Activated naive CD8-positive, alpha-beta T cell (primary cell): Measurements from ENCODE around the gene FBXL15.
A peak's percentile ranks its signal among the peaks of the same experiment; 100 is the strongest.

ENCODE experiments used
- H3K27ac Mint-ChIP-seq: one replicate; pipeline ENCODE4 v1.8.0; 2021; ENCODE audit warnings: mixed read lengths
- H3K27me3 Mint-ChIP-seq: one replicate; pipeline ENCODE4 v1.8.0; 2021; ENCODE audit warnings: mixed read lengths
- H3K36me3 Mint-ChIP-seq: one replicate; pipeline ENCODE4 v1.8.0; 2021; ENCODE audit warnings: mixed read lengths
- H3K4me1 Mint-ChIP-seq: one replicate; pipeline ENCODE4 v1.8.0; 2021; ENCODE audit warnings: low read depth, mixed read lengths
- H3K4me3 Mint-ChIP-seq: one replicate; pipeline ENCODE4 v1.8.0; 2021; ENCODE audit warnings: mild to moderate bottlenecking, mixed read lengths
- H3K9me3 Mint-ChIP-seq: one replicate; pipeline ENCODE4 v1.8.0; 2021; ENCODE audit warnings: low read depth, mixed read lengths

The FBXL15 gene

DNA sequence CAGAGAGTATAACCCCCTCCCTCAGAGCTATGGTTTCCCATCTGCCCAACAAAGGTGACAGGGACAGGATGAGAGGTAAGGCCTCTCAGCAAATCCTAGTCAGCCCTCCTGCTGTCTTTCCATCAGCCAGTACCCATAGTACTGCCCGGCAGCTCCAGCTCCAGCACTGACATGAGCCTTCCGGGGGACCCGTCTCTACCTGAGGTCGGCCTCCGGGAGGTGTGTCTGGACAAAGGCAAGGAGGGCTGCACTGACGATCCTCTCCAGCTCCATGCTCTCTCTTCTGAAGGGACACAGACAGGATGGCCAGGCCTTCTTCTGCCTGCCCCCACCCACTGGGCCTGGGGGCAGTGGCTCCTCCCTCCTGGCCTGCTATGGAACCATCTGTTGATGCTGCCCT, 4.3 kb downstream of the FBXL15 start:
- no peaks in the 10 kb centered on the region for H3K9me3 Mint-ChIP-seq
- H3K4me3 Mint-ChIP-seq: no peak overlapping the region
- no peaks in the 10 kb centered on the region for H3K36me3 Mint-ChIP-seq
- H3K4me1 Mint-ChIP-seq: peaks cover 35% of the 10 kb centered on the region
- no peaks in the 10 kb centered on the region for H3K27me3 Mint-ChIP-seq
- no peak overlapping the region for H3K27ac Mint-ChIP-seq

DNA sequence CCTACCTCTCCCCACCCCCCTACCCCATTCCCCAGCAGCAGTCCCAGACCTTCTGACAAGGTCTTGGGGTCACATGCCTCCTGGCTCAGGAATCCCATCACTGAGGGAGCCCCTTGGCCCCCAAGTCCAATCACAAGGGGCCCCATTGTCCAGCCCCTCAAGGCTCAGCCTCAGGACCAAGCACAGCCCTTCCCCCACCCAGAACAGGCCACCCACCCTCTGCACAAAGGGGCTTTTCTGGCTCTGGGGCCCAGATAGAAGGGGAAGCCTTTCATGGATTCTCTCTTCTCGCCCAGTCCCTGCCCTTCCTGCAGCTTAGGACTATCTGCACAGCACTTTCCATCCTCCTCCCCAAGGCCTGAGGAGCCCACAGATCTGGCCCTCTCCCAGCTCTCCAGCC, 4.8 kb downstream of the FBXL15 start:
- Mint-ChIP-seq H3K27ac (no peak overlapping the region), H3K27me3 (no peaks in the 10 kb centered on the region), H3K4me1 (peaks cover 30% of the 10 kb centered on the region), H3K4me3 (no peak overlapping the region), H3K9me3 (no peaks in the 10 kb centered on the region), H3K36me3 (no peaks in the 10 kb centered on the region)

DNA sequence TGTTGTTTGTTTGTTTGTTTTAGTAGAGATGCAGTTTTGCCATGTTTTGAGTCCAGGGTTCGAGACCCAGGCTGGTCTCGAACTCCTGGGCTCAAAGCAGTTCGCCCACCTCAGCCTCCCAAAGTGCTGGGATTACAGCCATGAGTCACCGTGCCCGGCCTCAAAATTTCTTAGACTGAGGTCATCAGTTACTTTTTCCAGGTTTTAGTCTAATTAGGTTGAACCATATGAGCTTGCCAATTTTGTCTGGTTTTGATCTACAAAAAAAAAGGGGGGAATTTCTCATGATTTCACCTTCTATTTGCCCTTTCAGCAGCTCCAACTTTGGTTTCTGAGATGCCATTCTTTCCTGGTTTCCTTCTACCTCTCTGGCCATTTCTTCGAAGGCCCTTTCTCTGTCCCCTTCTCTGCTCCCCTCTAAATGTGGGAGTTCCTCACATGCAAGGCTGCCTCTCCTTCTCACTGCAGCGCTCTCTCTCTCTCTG, 6.2 kb downstream of the FBXL15 start:
- H3K4me1 Mint-ChIP-seq: peaks cover 29% of the 10 kb centered on the region
- no peaks in the 10 kb centered on the region for H3K9me3 Mint-ChIP-seq
- H3K36me3 Mint-ChIP-seq: peaks cover 2% of the 10 kb centered on the region
- H3K27ac Mint-ChIP-seq: peak overlapping the region; percentile 30
- no peak overlapping the region for H3K4me3 Mint-ChIP-seq
- H3K27me3 Mint-ChIP-seq: no peaks in the 10 kb centered on the region

DNA sequence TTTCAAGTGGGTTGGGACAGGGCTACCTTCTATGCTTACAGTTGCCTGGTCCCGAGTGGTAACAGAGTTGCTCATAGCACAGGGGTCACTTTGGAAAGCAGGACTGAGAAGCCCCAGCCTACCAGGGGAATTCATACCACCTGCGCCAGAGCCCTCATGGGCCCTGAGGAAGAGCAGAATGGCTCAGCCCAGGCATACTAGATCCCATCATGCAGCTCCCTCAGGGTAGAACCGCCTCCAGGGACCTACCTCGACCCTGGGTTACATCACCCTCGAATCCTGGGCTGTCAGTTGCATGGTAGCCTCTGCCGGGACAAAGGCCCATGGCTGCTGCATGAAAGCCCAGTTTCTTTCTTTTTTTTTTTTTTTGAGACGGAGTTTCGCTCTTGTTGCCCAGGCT, 8.8 kb downstream of the FBXL15 start:
- H3K27ac Mint-ChIP-seq: no peak overlapping the region

DNA sequence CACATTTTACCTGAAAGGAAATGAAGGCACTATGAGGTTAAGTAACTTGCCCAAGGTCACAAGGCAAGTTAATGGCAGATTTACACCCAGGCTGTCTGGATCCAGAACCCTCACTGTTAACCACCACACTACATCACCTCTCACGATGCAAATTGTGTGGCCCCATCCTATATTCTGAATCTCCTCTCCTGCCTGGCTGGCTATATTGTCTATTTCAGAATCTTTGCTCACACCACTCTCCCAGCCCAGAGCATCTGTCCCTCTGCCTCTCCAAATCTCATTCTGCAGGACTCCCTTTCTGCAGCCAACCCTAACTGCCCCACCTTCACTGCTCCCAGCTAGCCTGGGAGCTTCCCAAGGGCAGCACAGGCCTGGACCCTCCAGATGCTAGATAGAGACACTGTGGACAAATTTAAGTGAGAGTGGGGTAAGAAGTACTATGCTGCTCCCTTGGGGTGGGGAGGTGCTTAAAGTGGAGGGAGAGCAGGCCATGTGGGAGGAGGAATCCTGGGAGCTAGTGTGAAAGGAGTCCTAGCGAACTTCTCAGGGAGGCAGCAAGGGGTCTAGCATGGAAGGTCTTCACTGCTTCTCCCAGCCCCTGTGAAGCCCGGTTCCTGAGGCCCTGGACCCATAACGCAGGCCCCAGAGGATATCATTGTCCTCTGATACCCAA, 11.0 kb downstream of the FBXL15 start:
- Mint-ChIP-seq H3K27ac (peak overlapping the region; percentile 90), H3K9me3 (no peaks in the 10 kb centered on the region), H3K36me3 (peaks cover 2% of the 10 kb centered on the region), H3K4me3 (peak overlapping the region; percentile 93), H3K27me3 (no peaks in the 10 kb centered on the region), H3K4me1 (peaks cover 53% of the 10 kb centered on the region)

More for the DNA sequence above, 8.8 kb downstream of the FBXL15 start:
- peaks cover 37% of the 10 kb centered on the region for H3K4me1 Mint-ChIP-seq
- peaks cover 2% of the 10 kb centered on the region for H3K36me3 Mint-ChIP-seq
- H3K4me3 Mint-ChIP-seq: no peak overlapping the region
- H3K27me3 Mint-ChIP-seq: no peaks in the 10 kb centered on the region
- no peaks in the 10 kb centered on the region for H3K9me3 Mint-ChIP-seq

DNA sequence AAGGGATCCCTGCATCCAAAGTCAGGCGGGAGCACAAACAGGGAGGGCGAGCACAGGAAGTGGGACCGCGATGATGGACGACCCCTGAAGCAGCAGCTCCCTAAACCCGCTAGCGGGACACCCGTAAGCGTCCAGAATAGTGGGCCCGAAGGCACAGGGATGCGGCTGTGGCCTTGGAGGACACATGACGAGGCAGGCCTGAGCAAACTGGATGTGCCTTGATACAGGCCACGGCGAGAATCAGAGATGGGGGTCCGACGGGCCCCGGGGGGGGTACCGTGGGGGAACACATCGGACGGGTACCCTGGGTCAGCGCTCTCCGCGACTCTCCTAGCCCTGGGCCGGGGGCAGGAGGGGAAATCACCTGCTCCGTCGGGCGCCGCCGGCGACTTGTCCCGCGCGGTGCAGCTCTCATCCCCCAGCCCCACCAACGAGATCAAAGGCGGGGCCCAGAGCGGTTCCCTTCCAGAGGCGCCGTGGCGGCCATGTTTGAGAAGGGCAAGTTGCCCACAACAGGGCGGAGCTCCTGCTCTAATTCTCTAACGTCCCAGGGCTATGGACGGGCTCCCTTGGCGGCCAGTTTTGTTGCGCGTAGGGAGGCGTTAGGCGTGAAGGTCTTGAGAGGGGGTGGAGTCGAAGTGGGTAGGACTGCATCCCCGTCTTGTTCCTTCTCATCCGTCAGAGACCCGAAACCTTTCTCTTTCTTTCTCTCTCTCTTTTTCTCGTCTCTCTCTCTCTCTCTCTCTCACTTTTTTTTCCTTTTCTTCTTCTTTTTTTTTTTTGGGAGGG, 11.7 kb downstream of the FBXL15 start, which contains the start of gene CUEDC2:
TSS of gene CUEDC2 (minus strand) at position 413 of the 789 bp plus-strand sequence. CDS start 7,386 bp downstream, outside the sequence.
- Mint-ChIP-seq H3K4me3 (peak within 1 kb of the TSS; percentile 93), H3K27ac (peak within 1 kb of the TSS; percentile 90), H3K27me3 (no peaks in the 10 kb centered on the region), H3K9me3 (no peaks in the 10 kb centered on the region), H3K36me3 (peaks cover 2% of the 10 kb centered on the region), H3K4me1 (peaks cover 51% of the 10 kb centered on the region)

DNA sequence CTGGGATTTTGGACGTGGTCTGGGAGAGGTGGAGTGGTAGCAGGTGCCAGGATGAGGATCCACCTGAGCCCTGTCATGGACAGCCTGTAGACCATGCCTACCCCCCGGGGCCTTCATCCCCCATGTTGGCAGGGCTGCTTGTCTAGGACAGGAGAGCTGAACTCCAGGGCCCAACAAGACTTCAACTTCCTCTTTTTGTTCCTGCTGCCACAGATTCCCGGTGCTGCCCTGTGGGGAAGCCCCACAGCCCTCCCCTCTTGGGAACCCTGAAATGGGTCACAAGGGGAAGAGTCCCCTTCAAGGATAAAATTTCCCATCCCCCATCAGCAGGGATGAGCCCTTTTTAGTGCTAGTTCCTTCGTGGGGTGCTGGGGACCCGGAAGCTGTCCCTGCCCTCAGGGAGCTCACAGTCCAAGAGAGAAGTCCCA, 13.0 kb downstream of the FBXL15 start:
- H3K27ac Mint-ChIP-seq: peak overlapping the region; percentile 90
- H3K9me3 Mint-ChIP-seq: no peaks in the 10 kb centered on the region
- peaks cover 54% of the 10 kb centered on the region for H3K4me1 Mint-ChIP-seq
- no peaks in the 10 kb centered on the region for H3K27me3 Mint-ChIP-seq
- H3K4me3 Mint-ChIP-seq: peak overlapping the region; percentile 93
- H3K36me3 Mint-ChIP-seq: peaks cover 2% of the 10 kb centered on the region

DNA sequence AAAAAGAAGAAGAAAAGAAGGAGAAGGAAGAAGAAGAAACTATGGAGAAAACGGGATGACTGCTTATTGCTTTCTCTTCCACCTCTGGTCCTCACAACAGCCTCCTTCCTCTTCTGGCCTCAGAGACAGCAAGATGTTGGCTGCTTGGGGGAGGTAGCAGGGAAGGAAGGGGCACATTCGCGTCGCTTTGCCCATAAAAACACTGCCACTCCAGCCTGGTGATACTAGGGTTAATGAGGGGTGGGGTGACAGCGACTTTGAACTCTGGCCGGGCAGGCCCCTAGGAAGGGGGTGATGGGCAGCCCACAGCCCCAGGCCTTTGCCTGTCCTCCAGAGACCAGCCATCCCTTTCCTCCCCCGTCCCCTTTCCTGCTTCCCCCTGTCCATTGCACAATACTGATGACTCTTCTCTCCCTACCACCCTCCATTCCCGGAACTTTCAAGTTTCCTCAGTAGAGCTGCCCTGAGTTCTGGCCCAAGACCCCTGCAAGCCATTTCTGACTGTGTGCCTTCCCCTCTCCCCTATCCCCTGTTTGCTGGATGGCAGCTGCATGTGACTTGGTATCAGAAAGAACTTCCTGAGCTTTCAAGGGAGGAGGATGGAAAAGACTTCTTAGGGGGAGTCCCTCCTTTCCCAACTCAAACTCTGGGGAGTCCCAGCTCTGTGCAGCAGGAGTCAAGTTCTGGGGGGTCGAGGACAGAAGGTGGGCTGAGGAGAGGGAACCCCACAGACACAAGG, 13.9 kb downstream of the FBXL15 start:
- peak overlapping the region; percentile 88 for H3K4me3 Mint-ChIP-seq
- no peaks in the 10 kb centered on the region for H3K27me3 Mint-ChIP-seq
- peaks cover 54% of the 10 kb centered on the region for H3K4me1 Mint-ChIP-seq
- peaks cover 2% of the 10 kb centered on the region for H3K36me3 Mint-ChIP-seq
- H3K27ac Mint-ChIP-seq: peak overlapping the region; percentile 91
- no peaks in the 10 kb centered on the region for H3K9me3 Mint-ChIP-seq

DNA sequence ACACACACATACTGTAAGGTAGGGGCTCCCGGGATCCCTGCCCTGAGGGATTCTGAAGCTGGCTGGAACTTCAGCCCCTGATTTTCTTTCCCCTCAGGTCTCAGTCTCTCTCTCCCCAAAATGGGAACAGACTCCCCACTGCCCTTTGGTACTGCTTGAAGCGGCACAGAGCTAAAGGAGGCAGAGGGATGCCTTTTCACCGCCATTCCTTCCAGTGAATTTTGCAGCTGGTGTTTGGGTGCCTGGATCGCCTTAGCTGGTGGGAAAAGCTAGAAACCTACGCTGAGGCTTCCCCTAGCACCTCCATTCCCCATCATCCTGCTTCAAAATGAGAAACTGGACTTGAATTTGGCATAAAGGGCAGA, 14.5 kb downstream of the FBXL15 start:
- Mint-ChIP-seq H3K36me3 (peaks cover 2% of the 10 kb centered on the region), H3K9me3 (no peaks in the 10 kb centered on the region), H3K27ac (peak overlapping the region; percentile 91), H3K27me3 (no peaks in the 10 kb centered on the region), H3K4me1 (peaks cover 54% of the 10 kb centered on the region), H3K4me3 (peak overlapping the region; percentile 88)

DNA sequence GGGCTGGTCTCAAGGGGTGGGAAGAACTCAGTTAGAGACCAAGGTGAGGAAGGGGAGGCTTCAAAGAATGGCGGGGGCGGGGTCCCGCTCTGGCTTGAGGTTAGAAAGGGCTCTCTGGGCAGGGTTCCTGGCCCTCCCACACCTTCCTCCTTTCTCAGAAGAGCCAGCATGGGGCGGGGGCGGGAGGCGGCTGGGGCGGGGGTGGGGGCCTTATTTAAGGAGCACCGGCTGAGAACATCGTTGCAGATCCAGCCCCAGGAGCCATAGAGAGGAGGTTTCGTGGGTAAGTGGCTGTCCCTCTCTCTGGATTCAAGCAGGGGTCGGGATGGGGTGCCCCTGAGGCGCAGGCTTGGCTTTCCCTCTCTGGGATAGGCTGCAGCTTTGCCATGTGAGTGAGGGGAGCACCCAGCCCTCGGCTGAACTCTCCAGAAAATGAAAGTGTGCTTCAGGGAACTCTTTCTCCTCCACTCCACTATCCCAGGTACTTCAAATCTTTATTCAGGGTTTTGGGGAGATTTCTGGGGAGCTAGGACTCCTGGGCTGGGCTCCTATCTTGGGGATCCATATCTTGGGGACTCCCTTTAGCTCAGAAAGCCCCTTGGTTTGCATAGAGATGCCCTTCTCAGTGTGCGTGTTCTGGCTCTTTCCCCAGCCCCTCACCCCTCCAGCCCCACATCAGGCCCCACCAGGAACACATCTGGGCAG, 15.0 kb downstream of the FBXL15 start:
- Mint-ChIP-seq H3K27ac (peak overlapping the region; percentile 91), H3K4me3 (peak overlapping the region; percentile 88), H3K9me3 (no peaks in the 10 kb centered on the region), H3K4me1 (peaks cover 55% of the 10 kb centered on the region), H3K36me3 (peaks cover 2% of the 10 kb centered on the region), H3K27me3 (no peaks in the 10 kb centered on the region)

DNA sequence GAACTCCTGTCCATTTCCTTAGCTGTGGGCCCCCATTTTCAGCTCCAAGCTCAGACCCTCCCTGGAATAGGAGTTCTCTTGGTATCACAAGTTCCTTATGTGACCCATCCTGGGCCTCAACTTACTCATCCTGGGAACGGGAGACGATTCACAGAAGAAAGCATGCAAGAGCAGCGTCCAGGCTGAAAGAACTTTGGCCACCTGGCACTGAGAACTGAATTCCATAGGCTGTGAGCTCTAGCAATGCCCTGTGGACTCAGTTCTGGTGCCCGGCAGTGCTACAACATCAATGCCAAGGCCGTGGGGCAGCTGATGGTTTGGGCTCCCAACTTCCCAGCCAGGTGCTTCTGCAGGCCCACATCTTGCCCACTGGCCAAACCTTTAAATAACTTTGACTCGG, 15.7 kb downstream of the FBXL15 start:
- Mint-ChIP-seq H3K4me1 (peaks cover 56% of the 10 kb centered on the region), H3K27me3 (no peaks in the 10 kb centered on the region), H3K27ac (peak overlapping the region; percentile 81), H3K4me3 (peak overlapping the region; percentile 88), H3K36me3 (peaks cover 2% of the 10 kb centered on the region), H3K9me3 (no peaks in the 10 kb centered on the region)

DNA sequence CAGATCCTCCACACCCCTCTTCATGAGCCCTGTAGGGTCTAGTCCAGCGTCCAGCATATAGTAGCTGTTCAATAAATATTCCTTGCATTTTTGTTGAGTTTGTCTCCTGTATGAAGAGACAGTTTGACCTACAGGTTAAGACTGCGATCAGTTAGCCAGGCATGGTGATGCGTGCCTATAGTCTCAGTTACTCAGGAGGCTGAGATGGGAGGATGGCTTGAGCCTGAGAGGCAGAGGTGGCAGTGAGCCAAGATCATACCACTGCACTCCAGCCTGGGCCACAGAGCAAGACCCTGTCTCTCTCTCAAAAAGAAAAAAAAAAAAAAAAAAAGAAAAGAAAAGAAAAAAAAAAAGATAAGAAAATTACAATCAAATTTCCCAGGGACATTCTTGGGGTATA, 16.9 kb downstream of the FBXL15 start:
- Mint-ChIP-seq H3K4me1 (peaks cover 50% of the 10 kb centered on the region), H3K4me3 (peak overlapping the region; percentile 88), H3K27ac (peak overlapping the region; percentile 19), H3K27me3 (no peaks in the 10 kb centered on the region), H3K36me3 (no peaks in the 10 kb centered on the region), H3K9me3 (no peaks in the 10 kb centered on the region)

DNA sequence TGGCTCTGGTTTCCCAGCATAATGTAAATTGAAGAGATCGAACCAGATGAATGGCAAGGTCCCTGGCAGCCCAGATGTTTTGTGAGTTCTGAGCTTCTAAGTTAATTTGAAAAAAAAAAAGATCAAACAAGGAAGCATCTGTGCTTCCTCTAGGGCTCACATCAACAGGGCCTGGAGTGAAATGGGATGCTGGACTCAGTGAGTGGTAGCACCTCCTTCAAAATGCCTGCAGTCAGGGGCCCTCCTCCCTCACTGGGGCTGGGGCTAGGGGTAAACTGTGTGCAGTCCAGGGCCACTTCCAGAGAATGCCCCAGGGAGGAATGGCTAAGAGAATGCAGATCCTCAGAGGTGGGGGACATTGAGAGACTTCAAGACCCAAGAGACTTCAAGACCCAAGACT, 17.7 kb downstream of the FBXL15 start:
- H3K27ac Mint-ChIP-seq: peak overlapping the region; percentile 83
- H3K4me3 Mint-ChIP-seq: peak overlapping the region; percentile 57
- peaks cover 43% of the 10 kb centered on the region for H3K4me1 Mint-ChIP-seq

DNA sequence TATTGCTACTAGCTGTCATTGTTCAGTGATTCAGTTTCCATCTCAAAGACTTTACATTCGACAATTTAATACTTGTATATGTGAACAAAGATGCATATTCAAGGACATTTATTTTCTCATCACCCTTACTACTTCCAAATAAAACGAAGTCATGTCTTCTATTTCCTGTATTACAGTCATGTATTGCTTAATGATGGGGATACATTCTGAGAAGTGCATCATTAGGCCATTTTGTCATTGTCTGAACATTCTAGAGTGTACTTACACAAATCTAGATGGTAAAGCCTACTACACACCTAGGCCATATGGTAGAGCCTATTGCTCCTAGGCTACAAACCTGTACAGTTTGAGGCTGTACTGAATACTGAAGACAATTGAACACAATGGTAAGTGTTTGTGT, 24.2 kb downstream of the FBXL15 start:
- Mint-ChIP-seq H3K36me3 (no peaks in the 10 kb centered on the region), H3K4me1 (peaks cover 11% of the 10 kb centered on the region), H3K9me3 (no peaks in the 10 kb centered on the region), H3K27ac (no peak overlapping the region), H3K4me3 (no peak overlapping the region), H3K27me3 (no peaks in the 10 kb centered on the region)

More for the DNA sequence above, 17.7 kb downstream of the FBXL15 start:
- Mint-ChIP-seq H3K9me3 (no peaks in the 10 kb centered on the region), H3K27me3 (no peaks in the 10 kb centered on the region), H3K36me3 (no peaks in the 10 kb centered on the region)
